A549 (cell line): ENCODE results near the gene ATF4. TPM values are rescaled to one million over a fixed set of nuclear protein-coding genes. Genes with fewer than 3 reads are reported as not detected.

ENCODE experiments used
- ATAC-seq, 2 experiments: fragments of 200-7000 bp in 1 of 2; fragments of >200 bp in 1 of 2; cut with Nextera tagmentation in 1 of 2; cut with Tn5 transposase in 1 of 2; 3 replicates each; pipeline versions ENCODE4 v1.8.0 to v1.9.1; 2018 to 2020; ENCODE audit warnings: mild to moderate bottlenecking in 1 of 2, moderate library complexity in 1 of 2
- CTCF ChIA-PET: fragments of 300-600 bp; sonication (Branson Sonifier 250); formaldehyde crosslinking; extraction: SDS; loops from one replicate; lab custom pipeline; 2021; ENCODE audit warnings: antibody characterized with exemption, inconsistent platforms; lab: Yijun Ruan, JAX
- POLR2A ChIA-PET: fragments of 350-600 bp; formaldehyde crosslinking; extraction: SDS; loops from one replicate; lab custom pipeline; 2021; ENCODE audit warnings: antibody characterized with exemption, inconsistent platforms; lab: Yijun Ruan, JAX
- DNase-seq, 2 experiments: peaks; one replicate each; pipeline versions ENCODE4 v3.0.0 to v3.0.0-alpha.2; 2011 to 2016; ENCODE audit warnings: low read depth in 1 of 2, low spot score in 1 of 2
- FAIRE-seq: peaks from 2 replicates; lab custom pipeline; 2011; peaks lifted over from hg19 to GRCh38; lab: Jason Lieb, UNC
- H3K27ac ChIP-seq, 2 experiments: fragments of >200 bp; sonication (Bioruptor Twin); formaldehyde crosslinking; 3 replicates each; pipeline ENCODE4 v1.5.1; 2016 to 2017
- H3K4me1 ChIP-seq: fragments of >200 bp; sonication (Bioruptor Twin); formaldehyde crosslinking; 3 replicates; pipeline ENCODE4 v1.6.1; 2016
- H3K4me2 ChIP-seq: fragments of >200 bp; sonication (Bioruptor Twin); formaldehyde crosslinking; 3 replicates; pipeline ENCODE4 v1.6.1; 2016
- H3K4me3 ChIP-seq: fragments of >200 bp; sonication (Bioruptor Twin); formaldehyde crosslinking; 3 replicates; pipeline ENCODE4 v1.5.1; 2016
- H3K9me3 ChIP-seq: fragments of >200 bp; sonication (Bioruptor Twin); formaldehyde crosslinking; 3 replicates; pipeline ENCODE4 v1.6.1; 2016
- CEBPB ChIP-seq, 2 experiments: fragments of >200 bp in 1 of 2; sonication (Bioruptor Twin) in 1 of 2; formaldehyde crosslinking in 1 of 2; IDR thresholded peaks; 2 replicates each; pipeline ENCODE4 v1.6.1; 2012 to 2016
- CTCF ChIP-seq: fragments of >200 bp; sonication (Bioruptor Twin); formaldehyde crosslinking; IDR thresholded peaks from 3 replicates; pipeline ENCODE4 v1.5.1; 2016
- E2F6 ChIP-seq: IDR thresholded peaks from 2 replicates; pipeline ENCODE4 v1.6.1; 2012; ENCODE audit warnings: low read depth, borderline replicate concordance
- EHMT2 ChIP-seq: fragments of 200-600 bp; sonication (generic); IDR thresholded peaks from 2 replicates; pipeline ENCODE4 v1.6.1; 2016; ENCODE audit warnings: antibody characterized with exemption, low read depth, mild to moderate bottlenecking, moderate library complexity
- FOSL2 ChIP-seq, 2 experiments: fragments of 450-650 bp in 1 of 2; fragments of >200 bp in 1 of 2; sonication (Bioruptor Twin) in 1 of 2; formaldehyde crosslinking; IDR thresholded peaks; 2 replicates each; pipeline versions ENCODE4 v1.5.0 to v1.6.1; 2016 to 2020; ENCODE audit warnings: mild to moderate bottlenecking in 1 of 2, moderate library complexity in 1 of 2
- HDAC2 ChIP-seq: fragments of 200-600 bp; sonication (generic); IDR thresholded peaks from 2 replicates; pipeline ENCODE4 v1.6.1; 2016
- HES2 ChIP-seq: fragments of >200 bp; sonication (Bioruptor Twin); formaldehyde crosslinking; IDR thresholded peaks from 2 replicates; pipeline ENCODE4 v1.6.1; 2016
- HEYL ChIP-seq: fragments of 250-450 bp; sonication (Bioruptor Pico); IDR thresholded peaks from 2 replicates; pipeline ENCODE4 v1.8.0; 2021; ENCODE audit warnings: mild to moderate bottlenecking, moderate library complexity
- HMGXB4 ChIP-seq: fragments of 250-450 bp; sonication (Bioruptor Pico); IDR thresholded peaks from 2 replicates; pipeline ENCODE4 v1.5.0; 2021; ENCODE audit warnings: mild to moderate bottlenecking, moderate library complexity, borderline replicate concordance
- HOXA7 ChIP-seq: fragments of 250-450 bp; sonication (Bioruptor Pico); IDR thresholded peaks from 2 replicates; pipeline ENCODE4 v1.5.0; 2020; ENCODE audit warnings: mild to moderate bottlenecking, moderate library complexity
- HOXB5 ChIP-seq: fragments of 250-450 bp; sonication (Bioruptor Pico); IDR thresholded peaks from 2 replicates; pipeline ENCODE4 v1.5.0; 2020; ENCODE audit warnings: mild to moderate bottlenecking, moderate library complexity
- KDM1A ChIP-seq: fragments of 200-600 bp; sonication (generic); IDR thresholded peaks from 2 replicates; pipeline ENCODE4 v1.6.1; 2016; ENCODE audit warnings: low read depth, mild to moderate bottlenecking
- MAFK ChIP-seq: fragments of 450-650 bp; IDR thresholded peaks from 2 replicates; pipeline ENCODE4 v1.6.1; 2014; ENCODE audit not compliant: partially characterized antibody
- MAX ChIP-seq: IDR thresholded peaks from 2 replicates; pipeline ENCODE4 v1.6.1; 2012
- POLR2A ChIP-seq: IDR thresholded peaks from 2 replicates; pipeline ENCODE4 v1.6.1; 2012; ENCODE audit warnings: mild to moderate bottlenecking, low read length
- RARB ChIP-seq: fragments of 250-450 bp; sonication (Bioruptor Pico); IDR thresholded peaks from 2 replicates; pipeline ENCODE4 v1.8.0; 2021; ENCODE audit warnings: mild to moderate bottlenecking, moderate library complexity
- REST ChIP-seq: fragments of 200-600 bp; sonication (generic); IDR thresholded peaks from 2 replicates; pipeline ENCODE4 v1.6.1; 2016; ENCODE audit warnings: antibody characterized with exemption, mild to moderate bottlenecking, moderate library complexity
- ZC3H11A ChIP-seq: fragments of 450-650 bp; IDR thresholded peaks from 2 replicates; pipeline ENCODE4 v1.6.1; 2014; ENCODE audit warnings: antibody characterized with exemption, mild to moderate bottlenecking
- ZNF302 ChIP-seq: fragments of 250-450 bp; sonication (Bioruptor Pico); IDR thresholded peaks from 2 replicates; pipeline ENCODE4 v1.9.0; 2021; ENCODE audit warnings: inconsistent platforms, mild to moderate bottlenecking, moderate library complexity
- WGBS: methylation state at CpG from one replicate; pipeline ENCODE4 v1.1.6; 2017; ENCODE audit errors: missing lambda C conversion rate; 5-methylcytosine and 5-hydroxymethylcytosine counted together
- polyA plus RNA-seq, 4 experiments: library from polyadenylated mRNA; depleted of rRNA in 3 of 4; stranded (reverse); fragments of >200 nt; fragmentation: RNase III in 1 of 4; extraction: RNeasy Plus Mini Kit Qiagen cat#74134 plus additional on column Dnase treatment in 1 of 4; gene quantifications; 2 replicates in 3 of 4; 3 replicates in 1 of 4; pipeline ENCODE4 v1.2.3, GENCODE V29; 2011 to 2017

ATF4 gene
- polyA plus RNA-seq, 2 of the 4 experiments (the other 2 are of a cell fraction): 242 to 593 TPM

- Histone ChIP-seq H3K4me1 (no peaks in the 10 kb centered on the region), H3K4me2 (no peak overlapping the region), H3K4me3 (no peak overlapping the region), H3K9me3 (no peaks in the 10 kb centered on the region), H3K27ac (no peak overlapping the region)
- ChIA-PET POLR2A (no interaction called here), CTCF (interaction anchor here (0.6 to 6.7 kb wide), 8 partner anchors 9 to 533 kb away, joined by 3 to 80 read pairs (median 12); partner anchors contain the start of genes MIEF1 and RPS19BP1)
- 62% methylated on average over 3 of the region's 3 CpGs for WGBS
- no peak for FAIRE-seq
- TF ChIP-seq ZC3H11A (no peak), CTCF (no peak), HOXB5 (CRISPR knock-in tag) (no peak), ZNF302 (CRISPR knock-in tag) (no peak), MAFK (no peak), HDAC2 (no peak), HES2 (no peak), CEBPB (IDR thresholded peaks at IDR 0.05) (no peak), MAX (no peak), E2F6 (no peak), EHMT2 (no peak), HOXA7 (no peak), KDM1A (no peak), HEYL (no peak), HMGXB4 (no peak)
- no peak for ATAC-seq
- no peak for DNase-seq
These were observed 28.2 kb upstream of the ATF4 start for GRCh38 chr22:39492186-39492585.

GRCh38 chr22:39493759-39494158 lies 26.6 kb upstream of the ATF4 start:
- Histone ChIP-seq H3K4me1 (no peaks in the 10 kb centered on the region), H3K27ac (no peak overlapping the region), H3K9me3 (no peaks in the 10 kb centered on the region), H3K4me2 (no peak overlapping the region), H3K4me3 (no peak overlapping the region)
- WGBS: 41% methylated on average over 4 of the region's 4 CpGs
- FAIRE-seq (no peak), ATAC-seq (no peak), DNase-seq (no peak)
- ChIA-PET CTCF (interaction anchor here (0.8 to 6.7 kb wide), 21 partner anchors 8 to 539 kb away, joined by 3 to 80 read pairs (median 6); partner anchors contain the start of genes ATF4, MIEF1 and RPS19BP1), POLR2A (interaction anchor here (1.4 kb wide), 1 partner anchor 26 kb away, joined by 7 read pairs; the partner anchor contains the start of gene ATF4)
- TF ChIP-seq FOSL2 (IDR thresholded peaks at IDR 0.05): no peak
- no peak for TF ChIP-seq FOSL2 (CRISPR knock-in tag; IDR thresholded peaks at IDR 0.05)
- TF ChIP-seq REST: no peak
- no peak for TF ChIP-seq CTCF
- TF ChIP-seq RARB: no peak
- TF ChIP-seq POLR2A: no peak
